Right atrium auricular region (tissue), 2 donors: ENCODE data around the gene RNF150. TPM values are rescaled to one million over a fixed set of nuclear protein-coding genes. Genes with fewer than 3 reads are reported as not detected.

Experiments used
- DNase-seq: peaks from one replicate; pipeline ENCODE4 v3.0.0-alpha.2; 2019; ENCODE audit warnings: low spot score
- H3K27ac ChIP-seq, 2 donors: fragments of 200-600 bp; sonication (generic); 1 replicate in 1 of 2; 2 replicates in 1 of 2; pipeline ENCODE4 v1.5.1; 2016 to 2019
- H3K27me3 ChIP-seq, 2 donors: fragments of 200-600 bp; sonication (generic); one replicate each; pipeline versions ENCODE4 v1.5.1 to v1.6.0; 2017 to 2019
- H3K36me3 ChIP-seq: fragments of 200-600 bp; sonication (generic); one replicate; pipeline ENCODE4 v1.5.1; 2016
- H3K4me1 ChIP-seq, 2 donors: fragments of 200-600 bp; sonication (generic); one replicate each; pipeline versions ENCODE4 v1.5.1 to v1.6.0; 2017 to 2019
- H3K4me3 ChIP-seq, 2 donors: fragments of 200-600 bp; sonication (generic); 1 replicate in 1 of 2; 2 replicates in 1 of 2; pipeline ENCODE4 v1.5.1; 2017 to 2019; ENCODE audit warnings: mild to moderate bottlenecking in 1 of 2, moderate library complexity in 1 of 2
- H3K9me3 ChIP-seq, 2 donors: fragments of 200-600 bp; sonication (generic); one replicate each; pipeline ENCODE4 v1.5.1; 2019
- CTCF ChIP-seq, 2 donors: fragments of 200-600 bp; sonication (generic); IDR thresholded peaks; one replicate each; pipeline ENCODE4 v1.5.1; 2019; ENCODE audit warnings: antibody characterized with exemption in 2 of 2
- total RNA-seq, 2 donors: library from RNA; depleted of rRNA; stranded (reverse); fragments of >200 nt; gene quantifications; one replicate each; pipeline ENCODE4 v1.1.0, GENCODE V29; 2016

Gene RNF150
- total RNA-seq, 2 donors from 2014 or later = 26.2 to 34.2 TPM

GRCh38 chr4:141154725-141155124 is 21.5 kb upstream of the RNF150 start:
- Histone ChIP-seq H3K36me3 (no peaks in the 10 kb centered on the region), H3K27ac (peak overlapping the region in 1 of 2 donors; percentile 54), H3K4me1 (no peaks in the 10 kb centered on the region), H3K4me3 (no peak overlapping the region), H3K27me3 (no peaks in the 10 kb centered on the region), H3K9me3 (no peaks in the 10 kb centered on the region)
- no peak for TF ChIP-seq CTCF (IDR thresholded peaks at IDR 0.05)
- no peak for DNase-seq

- Histone ChIP-seq H3K27ac (peak overlapping the region in 1 of 2 donors; percentile 54), H3K4me1 (no peaks in the 10 kb centered on the region), H3K27me3 (no peaks in the 10 kb centered on the region), H3K36me3 (no peaks in the 10 kb centered on the region), H3K9me3 (no peaks in the 10 kb centered on the region), H3K4me3 (no peak overlapping the region)
- DNase-seq = no peak
- no peak for TF ChIP-seq CTCF (IDR thresholded peaks at IDR 0.05)
Measured at GRCh38 chr4:141153751-141154510, 20.7 kb upstream of the RNF150 start.

GRCh38 chr4:141144207-141144606 is 10.9 kb upstream of the RNF150 start:
- no peak for TF ChIP-seq CTCF (IDR thresholded peaks at IDR 0.05)

GRCh38 chr4:141142423-141142822 is 9.2 kb upstream of the RNF150 start:
- Histone ChIP-seq H3K4me1 (no peaks in the 10 kb centered on the region), H3K9me3 (no peaks in the 10 kb centered on the region), H3K27ac (no peak overlapping the region), H3K4me3 (no peak overlapping the region), H3K36me3 (no peaks in the 10 kb centered on the region), H3K27me3 (no peaks in the 10 kb centered on the region)
- DNase-seq = no peak
- no peak for TF ChIP-seq CTCF (IDR thresholded peaks at IDR 0.05)

More at GRCh38 chr4:141144207-141144606, 10.9 kb upstream of the RNF150 start:
- Histone ChIP-seq H3K9me3 (no peaks in the 10 kb centered on the region), H3K4me3 (no peak overlapping the region), H3K27me3 (no peaks in the 10 kb centered on the region), H3K36me3 (no peaks in the 10 kb centered on the region), H3K27ac (no peak overlapping the region), H3K4me1 (no peaks in the 10 kb centered on the region)
- no peak for DNase-seq

- no peaks in the 10 kb centered on the region for H3K36me3 ChIP-seq
- H3K27me3 ChIP-seq = no peaks in the 10 kb centered on the region
- no peak overlapping the region for H3K27ac ChIP-seq
- DNase-seq = no peak
- no peak overlapping the region for H3K4me3 ChIP-seq
- H3K9me3 ChIP-seq = no peaks in the 10 kb centered on the region
- H3K4me1 ChIP-seq = no peaks in the 10 kb centered on the region
- TF ChIP-seq CTCF (IDR thresholded peaks at IDR 0.05) = no peak
Measured at GRCh38 chr4:141140391-141141200, 7.3 kb upstream of the RNF150 start.
